Activated T-cell treated with anti-CD3 and anti-CD28 coated beads, Interleukin-2, amount 50 U/mL, for 1 hour (primary cell): ENCODE results near the gene INSYN2A.

Experiments used
- DNase-seq: peaks from one replicate; pipeline ENCODE4 v3.0.0-alpha.2; 2020

Gene INSYN2A

DNA sequence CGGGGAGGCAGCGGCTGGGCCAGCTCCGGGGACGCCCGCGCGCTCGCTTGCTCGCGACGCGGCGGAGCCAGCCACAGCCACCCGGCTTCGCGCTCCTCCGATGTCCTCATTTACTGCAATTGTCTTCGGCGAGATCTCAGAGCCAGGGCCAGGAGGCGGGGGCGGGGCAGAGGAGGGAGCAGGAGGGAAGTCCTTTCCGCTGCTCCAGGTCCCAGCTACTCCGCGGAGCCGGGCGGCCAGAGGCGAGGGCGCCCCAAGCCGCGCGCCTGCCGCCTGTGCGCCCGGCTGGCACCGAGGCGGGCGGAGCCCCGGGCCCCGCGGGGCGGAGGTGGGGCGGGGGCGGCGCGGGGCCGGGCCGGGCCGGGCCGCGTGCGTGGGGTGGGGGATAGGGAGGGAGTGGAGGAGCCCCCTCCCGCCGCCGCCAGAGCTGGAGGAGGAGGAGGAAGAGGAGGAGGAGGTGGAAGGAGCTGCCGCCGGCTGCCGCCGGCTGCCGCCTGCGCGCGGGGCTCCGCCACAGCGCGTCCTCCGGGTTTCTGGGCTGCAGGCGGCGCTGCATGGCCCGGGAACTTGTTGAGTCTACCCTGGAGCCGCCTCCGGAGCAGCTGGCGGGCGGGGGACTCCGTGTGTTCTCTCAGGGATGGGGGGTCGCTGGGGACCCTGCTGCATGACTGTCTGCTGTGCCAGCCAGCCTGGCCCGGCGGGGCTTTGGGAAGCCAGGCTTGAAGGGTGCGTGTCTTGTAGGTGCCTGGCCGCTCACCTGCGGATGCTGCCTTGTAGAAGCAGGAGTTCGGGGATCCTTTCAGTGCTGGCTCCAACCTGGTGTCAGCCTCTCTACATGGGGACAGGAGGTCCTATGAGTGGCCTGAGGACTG is at the start of gene INSYN2A:
Gene INSYN2A (minus strand): TSS at position 310 of the 872 bp plus-strand sequence. CDS start 20,196 bp downstream, outside the sequence.
- no peak for DNase-seq

DNA sequence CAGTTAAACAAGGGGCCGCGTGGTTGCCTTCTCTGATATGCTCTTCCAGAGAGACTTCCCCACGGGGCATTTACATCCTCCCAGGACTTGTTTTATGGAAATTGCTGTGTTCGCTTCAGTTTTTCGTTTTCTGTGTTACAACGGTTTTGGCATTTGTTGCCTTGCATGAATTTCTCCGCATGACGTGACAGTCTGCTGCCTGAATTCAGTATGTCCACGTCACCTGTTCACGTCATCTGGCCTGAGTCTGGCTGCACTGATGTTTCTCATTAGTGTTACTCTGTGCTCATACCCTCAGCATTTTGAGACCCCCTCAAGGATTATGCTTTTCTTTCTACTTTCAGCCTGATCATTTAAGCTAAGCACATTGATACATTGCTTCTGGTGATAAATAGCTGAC is 49.1 kb upstream of the INSYN2A start:
- no peak for DNase-seq

GRCh38 chr10:127243490-127244272 is 47.3 kb upstream of the INSYN2A start:
- peak; percentile 35 for DNase-seq

DNA sequence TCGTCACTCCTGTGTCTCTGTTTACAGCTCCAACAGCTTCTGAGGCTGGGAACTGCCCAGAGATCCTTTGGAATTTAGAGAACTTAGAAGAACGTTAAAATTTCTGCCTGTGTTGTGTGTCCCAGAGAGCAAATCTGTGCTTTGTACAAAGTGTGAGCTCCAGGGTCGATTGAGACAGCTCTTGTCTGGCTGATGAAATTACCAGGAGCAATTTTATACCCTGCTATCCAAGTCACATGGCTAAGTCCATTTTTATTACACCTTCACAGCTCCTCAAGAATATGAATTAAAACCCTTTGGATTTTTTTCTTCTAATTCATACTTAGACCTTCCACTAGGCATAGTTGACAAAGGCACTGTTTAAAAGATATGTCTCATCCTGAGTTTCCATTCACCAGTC is 46.5 kb upstream of the INSYN2A start:
- DNase-seq: no peak

DNA sequence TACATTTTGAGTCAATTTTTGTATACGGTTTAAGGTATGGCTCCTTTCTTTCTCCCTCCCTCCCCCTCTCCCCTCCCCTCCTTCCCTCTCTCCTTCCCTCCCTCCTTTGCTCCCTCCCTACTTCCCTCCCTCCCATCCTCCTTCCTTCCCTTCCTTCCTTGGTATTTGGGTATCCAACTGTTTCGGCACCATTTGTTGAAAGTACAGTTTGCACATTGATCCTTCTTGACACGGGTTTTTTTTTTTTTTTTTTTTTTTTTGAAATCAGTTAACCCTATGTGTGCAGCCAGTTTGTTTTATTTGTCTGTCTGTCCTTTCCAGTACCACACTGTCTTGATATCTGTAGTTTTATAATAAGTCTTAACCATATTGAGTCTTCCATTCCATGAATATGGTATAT is 39.9 kb upstream of the INSYN2A start:
- DNase-seq: no peak

DNA sequence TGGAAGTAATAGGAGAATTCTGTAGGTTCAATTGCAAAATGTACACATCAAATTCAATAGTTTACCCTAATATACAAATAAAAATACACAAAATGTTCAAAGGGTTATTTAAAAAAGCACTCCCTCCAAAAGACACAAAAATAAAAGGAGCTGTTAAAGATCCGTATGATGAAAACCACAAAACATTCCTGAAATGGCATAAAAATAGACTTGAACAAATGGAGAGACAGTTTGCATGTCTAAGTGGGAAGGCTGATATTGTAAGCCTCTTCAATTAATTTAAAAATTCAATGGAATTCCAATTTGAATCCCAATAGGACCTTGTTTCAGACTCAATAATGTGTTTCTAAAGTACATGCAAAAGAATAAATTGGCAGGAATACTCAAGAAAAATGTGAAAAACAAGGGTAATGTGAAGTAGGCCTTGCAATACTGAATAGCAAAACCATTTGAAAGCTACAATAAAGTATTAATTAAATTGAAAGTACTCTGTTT is 38.0 kb upstream of the INSYN2A start:
- no peak for DNase-seq

DNA sequence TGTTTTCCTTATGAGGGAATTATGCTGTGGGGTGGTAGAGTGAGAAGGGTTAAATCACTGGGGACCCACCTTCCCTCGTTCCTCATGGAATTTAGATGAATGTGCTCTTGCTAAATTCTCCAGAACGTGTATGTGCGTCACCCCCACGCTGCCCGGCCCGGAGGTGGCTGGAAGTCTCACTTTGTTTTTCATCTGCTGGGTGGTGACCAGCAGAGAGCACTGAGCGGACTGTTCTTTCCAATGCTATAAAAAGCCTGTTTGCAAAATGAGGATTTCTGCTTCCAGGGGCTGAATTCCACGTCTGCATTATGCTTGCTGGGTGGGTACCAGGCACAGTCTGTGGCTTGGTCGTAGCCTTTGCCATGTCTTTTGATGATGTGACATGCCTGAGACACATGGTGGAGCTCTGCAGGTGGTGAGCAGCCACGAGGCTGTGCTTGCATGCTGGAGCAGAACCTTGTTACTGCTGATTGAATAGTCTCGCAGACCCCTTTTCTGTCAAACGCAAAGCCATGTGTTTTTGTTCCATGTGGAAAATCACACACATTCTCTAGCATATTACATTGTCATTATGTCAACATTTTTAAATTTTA is 31.9 kb upstream of the INSYN2A start:
- DNase-seq: no peak

- no peak for DNase-seq
Measured at GRCh38 chr10:127227663-127228062, 31.3 kb upstream of the INSYN2A start.

GRCh38 chr10:127227027-127227426 is 30.6 kb upstream of the INSYN2A start:
- no peak for DNase-seq

DNA sequence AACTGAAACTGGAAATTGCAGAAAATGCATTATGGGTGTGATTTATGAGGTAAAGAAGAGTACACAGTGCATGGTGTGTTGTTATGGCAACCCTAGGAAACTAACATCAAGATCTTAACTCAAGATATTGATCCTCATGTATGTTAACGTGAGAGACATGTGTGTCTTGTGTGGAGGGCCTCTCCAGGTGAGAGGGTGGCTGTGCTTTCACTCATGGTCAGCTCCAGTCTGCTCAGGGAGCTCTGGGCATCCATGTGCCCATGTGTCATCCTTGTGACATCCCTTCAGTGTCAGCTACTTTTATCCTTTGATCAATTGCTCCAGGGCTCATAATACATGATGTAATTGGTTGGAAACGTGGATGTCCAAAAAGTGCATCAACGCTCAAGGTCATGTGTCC is 24.9 kb upstream of the INSYN2A start:
- no peak for DNase-seq

DNA sequence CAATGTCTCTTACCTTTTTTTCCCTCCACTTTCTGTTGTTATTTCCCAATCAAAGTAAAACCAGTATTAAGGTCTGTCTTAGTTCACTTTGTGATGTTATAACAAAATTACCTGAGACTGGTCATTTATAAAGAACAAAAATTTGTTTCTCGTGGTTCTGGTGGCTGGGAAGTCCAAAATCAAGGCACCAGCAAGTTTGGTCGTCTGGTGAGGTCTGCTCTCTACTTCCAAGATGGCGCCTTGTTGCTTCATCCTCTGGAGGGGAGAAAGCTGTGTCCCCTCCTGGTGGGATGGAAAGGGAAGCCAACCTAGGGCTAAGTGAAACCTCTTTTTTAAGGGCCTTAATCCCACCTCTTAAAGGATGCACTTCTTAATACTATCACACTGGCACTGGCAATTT is 22.3 kb upstream of the INSYN2A start:
- no peak for DNase-seq

DNA sequence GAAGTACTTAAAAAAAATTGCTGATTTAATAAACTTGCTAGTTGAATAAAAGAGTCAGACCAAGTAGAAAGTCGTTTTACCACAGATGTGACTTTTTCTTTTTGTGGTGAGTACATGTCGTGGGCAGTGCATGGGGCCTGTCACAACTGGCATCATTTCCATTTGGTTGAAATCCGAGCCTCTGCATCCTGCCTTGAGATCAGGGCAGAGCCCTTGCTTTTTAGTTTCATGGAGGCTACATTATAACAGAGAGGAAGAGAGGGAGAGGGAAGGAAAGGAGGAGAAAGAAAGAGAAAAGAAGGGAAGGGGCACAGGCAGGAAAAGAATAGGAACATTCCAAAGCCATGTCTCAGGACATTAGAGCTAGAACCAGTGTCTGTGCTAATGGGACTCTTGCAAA is 20.4 kb upstream of the INSYN2A start:
- no peak for DNase-seq

GRCh38 chr10:127216274-127216673 is 19.9 kb upstream of the INSYN2A start:
- DNase-seq: no peak

DNA sequence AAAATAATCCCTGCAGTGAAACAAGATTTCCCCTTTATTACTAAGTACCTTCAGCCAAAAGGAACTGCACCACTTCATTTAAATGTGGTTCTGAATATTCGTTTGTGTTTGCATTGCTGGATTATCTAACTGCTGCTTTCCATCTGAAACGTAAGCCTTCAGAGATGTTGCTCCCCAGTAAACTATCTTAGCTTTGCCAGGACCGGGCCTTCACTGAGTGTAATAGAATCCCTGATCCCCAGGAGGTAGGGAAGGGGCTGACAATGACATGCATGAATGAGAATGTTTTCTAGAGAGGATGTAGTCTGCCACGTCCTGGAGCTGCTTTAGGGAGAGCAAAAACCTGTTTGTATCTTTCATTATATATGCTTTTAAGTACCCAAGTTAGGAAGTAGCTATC is 19.5 kb upstream of the INSYN2A start:
- DNase-seq: no peak

DNA sequence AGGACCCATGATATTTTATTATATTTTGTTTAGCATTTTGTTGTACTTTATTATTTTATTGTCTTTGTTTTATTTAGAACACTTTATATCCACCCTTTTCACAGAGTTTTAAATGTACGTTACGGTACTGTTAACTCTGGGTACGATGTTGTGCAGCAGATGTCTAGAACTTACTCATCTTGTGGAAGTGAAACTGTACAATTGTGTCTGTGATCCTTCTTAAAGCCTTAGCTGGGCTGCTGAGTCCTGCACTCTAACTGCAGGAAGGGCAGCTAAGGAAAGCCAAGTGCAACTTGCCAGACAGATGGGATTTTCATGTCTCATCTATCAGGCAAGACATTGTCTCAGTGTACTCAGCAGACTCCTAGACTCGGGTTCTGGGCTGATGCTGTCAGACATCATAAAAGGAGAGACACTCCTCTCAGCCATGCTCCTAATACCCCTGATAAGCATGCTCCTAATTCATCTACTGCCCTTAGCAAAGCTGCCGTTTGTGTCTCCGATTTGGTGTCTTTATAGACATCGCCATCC is 14.6 kb upstream of the INSYN2A start:
- DNase-seq: no peak

DNA sequence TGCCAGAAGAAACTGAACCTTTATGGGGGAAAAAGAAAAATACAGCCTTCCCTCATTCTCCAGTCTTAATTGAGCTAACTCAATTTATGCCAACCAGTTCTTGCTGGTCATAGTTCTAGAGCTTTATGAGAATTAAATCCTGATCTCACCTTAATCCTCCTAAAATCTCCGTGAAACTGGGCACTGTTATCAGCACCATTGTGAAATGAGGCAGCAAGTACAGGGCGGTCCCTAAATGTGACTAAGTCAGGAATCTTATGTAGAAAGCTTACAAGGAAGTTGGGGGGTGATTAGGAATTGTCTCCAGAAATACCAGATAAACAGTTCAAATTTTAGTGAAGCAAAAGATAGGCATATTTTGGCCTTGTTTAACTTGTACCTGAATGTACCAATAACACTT is 10.7 kb upstream of the INSYN2A start:
- DNase-seq: no peak

GRCh38 chr10:127203067-127203466 is 6.7 kb upstream of the INSYN2A start:
- no peak for DNase-seq

DNA sequence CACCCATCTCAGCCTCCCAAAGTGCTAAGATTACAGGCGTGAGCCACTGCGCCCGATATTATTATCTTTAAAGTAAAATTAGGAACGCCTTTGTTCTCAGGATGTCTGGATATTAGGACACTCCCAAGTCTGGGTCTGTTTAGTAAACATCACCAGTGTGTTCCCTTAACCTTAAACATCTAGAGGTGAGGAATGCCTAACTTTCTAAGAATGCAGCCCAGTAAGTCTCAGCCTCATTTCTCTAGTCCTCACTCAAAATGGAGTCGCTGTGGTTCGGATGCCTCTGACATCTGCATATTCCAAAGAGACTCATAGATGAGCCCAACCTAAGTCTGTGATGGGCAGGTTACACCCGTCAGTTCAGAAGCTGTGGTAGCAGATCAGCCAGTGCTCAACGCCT is 4.3 kb upstream of the INSYN2A start:
- no peak for DNase-seq

DNA sequence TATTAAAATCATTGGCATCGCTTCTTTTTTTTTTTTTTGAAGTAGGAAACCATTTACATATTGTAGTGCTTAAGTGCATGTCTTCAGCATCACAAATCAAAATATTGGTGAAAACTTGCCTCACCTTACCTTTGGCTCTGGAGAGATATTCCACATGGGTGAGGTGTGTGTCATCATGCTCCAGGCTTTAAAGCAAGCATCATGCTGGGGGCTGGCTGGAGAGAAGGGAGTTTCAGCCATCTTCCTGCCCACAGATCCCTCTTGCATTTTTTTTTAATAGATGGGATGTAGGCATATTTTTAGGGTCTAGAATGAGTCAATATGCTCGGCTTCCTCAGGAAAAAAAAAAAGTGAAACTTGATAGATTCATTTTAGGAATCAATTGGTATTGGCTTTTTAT is 2.3 kb upstream of the INSYN2A start:
- DNase-seq: no peak

GRCh38 chr10:127198307-127198706 is 1.9 kb upstream of the INSYN2A start:
- DNase-seq: no peak

- DNase-seq: no peak
Measured at GRCh38 chr10:127197154-127197432, 702 bp upstream of the INSYN2A start.

- DNase-seq: no peak
Measured at GRCh38 chr10:127195571-127196281, 665 bp downstream of the INSYN2A start.

DNA sequence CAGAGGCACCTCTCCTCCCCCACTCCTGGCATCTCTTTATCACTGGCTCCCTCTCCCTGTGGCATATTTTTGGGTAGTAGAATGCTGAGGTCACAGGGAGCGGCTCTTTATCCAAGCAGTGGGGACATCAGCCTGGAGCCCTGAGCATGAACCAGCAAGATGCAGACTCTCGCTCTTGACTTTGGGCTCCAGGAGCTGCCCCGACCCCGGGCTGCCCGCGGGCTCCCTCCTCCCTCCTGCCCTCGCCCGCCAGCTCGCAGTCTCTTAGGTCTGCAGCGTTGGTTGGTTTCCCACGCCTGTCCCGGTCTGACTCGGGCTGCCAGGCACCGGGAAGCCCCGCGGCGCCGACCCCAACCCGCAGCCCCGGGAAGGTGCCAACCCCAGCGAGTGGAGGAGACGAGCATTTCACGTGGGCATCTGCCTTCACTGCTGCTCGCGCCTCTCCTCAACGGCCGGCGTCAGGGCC is 1.3 kb downstream of the INSYN2A start:
- no peak for DNase-seq
